Measurements from ENCODE around the gene PREB.

PREB gene

DNA sequence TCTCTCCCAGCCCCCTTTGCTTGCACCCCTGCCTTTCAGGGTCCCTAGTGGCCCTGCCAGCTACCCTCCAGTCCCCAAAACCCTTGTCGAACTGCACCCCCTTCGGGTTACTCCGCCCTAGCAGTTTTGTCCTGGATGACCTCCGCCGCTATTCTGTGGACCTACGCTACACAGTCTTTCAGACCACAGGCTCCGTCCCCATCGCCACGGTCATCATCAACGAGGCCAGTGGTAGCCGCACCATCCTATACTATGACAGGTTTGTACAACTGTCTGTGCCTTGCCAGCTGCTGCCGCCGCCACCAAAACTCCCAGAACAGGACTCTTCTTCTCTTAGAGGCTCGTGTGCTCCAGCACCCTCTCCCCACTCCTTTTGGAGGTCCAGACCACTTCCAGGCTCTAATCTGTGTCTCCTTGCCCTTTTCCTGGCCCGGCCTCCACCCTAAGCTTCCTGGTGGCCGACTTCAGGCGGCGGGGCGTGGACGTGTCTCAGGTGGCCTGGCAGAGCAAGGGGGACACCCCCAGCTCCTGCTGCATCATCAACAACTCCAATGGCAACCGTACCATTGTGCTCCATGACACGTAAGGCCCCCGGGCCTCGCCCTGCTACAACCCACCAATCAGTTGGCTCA, 40.0 kb downstream of the PREB start:
- DNase-seq, result no peak

DNA sequence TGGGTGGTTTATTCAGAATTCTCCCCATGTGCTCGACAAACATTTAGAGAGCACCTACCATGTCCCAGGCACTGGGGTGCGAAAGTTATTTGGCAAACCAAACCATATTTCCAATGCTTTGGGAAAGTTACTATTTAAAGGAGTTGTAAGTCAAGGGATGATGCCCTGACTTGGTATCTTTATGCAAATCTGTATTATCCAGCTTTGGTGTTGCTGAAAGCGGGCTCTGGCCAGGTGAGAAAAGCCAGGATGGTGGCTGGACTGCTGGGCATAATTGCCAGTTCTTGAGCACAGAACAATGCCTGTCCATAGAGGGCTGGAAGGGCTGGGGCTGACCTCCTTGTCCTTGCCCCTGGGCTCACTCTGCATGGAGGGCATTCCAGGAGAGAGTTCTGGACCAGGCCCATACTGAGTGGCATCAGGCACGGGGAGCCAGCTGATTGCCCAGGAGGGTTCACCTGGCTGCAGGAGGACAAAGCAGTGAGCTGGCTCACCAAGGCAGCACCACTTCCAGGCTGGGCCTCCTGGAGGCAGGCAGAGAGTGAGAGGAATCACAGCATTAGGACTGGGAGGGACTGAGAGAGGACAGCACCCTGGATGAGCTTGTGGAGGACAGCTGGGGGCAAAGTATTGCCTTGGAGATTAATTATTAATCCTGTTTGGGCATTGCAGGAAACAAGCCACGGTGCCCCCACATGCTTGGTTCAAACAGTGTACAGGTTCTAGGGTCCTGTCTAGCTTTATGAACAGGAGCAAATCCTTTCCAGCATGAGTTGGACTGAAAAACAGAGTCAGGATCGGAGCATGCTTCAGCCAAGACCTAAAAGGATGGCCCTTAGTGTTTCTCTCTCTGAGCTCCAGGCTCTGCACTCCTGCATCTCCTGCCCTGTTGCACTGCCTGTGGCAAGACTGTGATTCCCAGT, 40.7 kb downstream of the PREB start:
- no peak for DNase-seq

DNA sequence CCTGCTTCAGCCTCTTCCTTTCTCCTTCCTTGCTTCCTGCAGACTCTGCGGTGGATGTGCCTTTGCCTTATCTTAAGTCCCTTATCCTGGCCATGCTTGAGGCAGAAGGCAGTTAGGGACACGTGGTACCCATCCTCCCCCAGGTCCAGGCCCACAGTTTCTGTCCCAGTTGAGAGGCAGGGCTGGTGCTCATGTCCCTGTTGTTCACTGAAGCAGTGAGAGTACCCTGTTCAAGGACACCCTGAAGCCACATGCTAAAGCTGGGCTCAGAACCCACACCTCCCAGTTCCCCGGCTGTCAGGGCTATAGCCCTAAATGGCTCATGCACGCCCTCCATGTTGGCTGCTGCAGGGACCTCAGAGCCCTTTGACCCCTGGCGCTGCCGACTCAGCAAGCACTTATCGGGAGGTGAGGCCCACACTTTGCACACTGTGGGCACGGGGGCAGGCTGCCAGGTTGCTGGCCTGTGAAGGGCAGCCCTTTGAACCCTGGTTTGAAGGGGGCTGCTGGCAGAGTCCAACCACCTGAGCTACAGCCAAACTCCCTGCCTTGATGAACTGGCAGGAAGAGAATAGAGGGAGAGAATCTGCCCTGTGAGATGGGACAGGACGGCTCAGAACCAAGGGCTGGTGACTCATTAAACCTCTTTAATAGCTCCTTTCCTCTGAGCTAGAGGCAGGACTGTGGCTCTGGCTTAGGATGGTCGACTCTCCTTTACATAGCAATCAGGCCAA, 41.6 kb downstream of the PREB start:
- DNase-seq, result no peak

DNA sequence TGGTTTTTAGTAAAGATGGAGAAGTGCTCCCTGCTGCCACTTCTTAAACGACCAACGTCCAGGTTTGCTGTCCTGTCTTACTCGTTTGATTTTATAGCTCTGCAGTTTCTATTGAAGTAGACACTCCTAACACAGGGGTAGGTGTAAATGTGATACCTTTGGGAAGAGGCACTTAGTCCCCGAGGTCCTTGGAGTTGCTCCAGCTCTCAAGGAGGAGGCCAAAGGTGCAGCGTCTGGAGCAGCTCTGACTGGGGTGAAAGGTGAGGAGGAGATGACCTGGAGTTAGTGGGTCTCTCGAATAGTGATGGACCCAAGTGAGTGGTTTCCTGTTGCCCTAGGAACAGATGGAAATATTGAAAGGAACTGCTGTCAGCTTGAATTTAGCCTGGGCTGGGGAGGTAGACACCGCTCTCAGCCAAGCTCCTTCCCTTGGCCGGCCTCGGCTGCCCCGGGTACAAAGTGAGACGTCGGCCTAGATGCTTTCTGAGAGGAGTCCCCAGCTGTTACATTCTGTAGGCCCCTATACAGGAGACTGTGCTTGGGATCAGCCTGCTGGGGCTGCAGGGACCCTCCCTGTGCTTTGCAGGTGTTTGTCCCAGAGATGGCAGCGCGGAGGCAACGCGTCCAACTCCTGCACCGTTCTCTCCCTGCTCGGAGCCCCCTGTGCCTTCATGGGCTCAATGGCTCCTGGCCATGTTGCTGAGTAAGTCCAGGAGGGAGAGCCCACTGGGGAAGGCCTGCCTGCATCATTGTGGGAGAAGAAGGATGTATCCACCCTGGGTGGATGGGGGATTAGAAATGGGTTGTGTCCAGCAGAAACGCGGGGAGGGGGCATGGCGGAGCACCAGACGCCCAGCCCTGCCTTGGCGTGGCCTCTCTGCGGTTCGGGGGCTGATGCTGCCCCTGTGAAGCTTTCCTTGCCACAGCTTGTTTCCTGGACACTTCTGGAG, 42.4 kb downstream of the PREB start:
- no peak for DNase-seq

DNA sequence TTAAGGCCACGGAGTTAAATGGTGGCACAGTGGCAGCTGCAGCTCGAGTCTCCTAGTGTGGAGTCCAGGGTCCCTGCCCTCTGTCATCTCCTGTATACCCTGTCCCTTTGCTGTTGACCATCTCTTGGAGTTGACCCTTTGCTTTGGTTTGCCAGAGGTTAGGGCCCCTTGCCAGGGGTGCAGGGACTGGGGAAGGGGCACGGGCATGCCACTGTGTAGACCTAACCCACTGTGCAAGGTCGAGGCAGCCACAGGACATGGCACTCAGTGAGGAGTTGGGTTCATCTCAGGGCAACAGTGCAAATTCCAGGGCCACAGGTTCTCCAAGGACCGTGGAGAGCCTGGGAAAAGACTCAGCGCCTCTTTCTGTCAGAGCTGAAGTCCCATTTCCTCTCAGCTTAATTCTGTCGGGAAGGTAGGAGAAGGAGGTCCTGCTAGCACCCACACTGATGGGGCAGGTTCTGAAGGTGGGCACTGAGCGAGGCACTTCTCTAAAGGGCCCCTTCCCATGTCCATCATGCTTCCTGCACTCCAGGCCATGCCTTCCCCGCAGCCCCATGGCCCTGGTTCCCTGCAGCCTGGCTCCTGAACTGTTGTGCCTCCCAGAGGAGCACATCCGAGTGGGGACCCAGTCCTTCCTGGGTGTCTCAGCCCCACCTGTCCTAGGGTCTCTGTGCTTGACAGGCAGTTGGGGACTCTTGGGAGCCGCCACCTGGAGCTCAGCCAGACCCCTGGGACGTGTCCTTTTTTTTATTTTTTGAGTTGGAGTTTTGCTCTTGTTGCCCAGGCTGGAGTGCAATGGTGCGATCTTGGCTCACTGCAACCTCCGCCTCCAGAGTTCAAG, 45.1 kb downstream of the PREB start:
- DNase-seq, result no peak

DNA sequence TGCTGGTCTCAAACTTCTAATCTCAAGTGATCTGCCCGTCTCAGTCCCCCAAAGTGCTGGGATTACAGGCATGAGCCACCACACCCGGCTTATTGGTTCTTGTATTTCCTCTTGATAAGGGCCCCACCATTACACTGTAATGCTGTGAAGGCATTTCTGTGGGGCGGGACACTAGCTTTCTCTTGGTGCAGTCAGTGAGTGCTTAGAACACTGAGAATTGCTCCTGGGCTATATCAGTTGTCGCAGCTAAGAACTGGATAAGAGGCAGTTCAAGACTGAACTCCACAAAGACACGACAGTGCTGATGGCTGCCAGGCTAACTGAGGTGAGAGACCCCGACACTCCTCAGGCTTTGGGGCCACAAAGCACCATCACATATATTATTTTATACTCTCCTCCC, 45.8 kb downstream of the PREB start:
- DNase-seq, result no peak

DNA sequence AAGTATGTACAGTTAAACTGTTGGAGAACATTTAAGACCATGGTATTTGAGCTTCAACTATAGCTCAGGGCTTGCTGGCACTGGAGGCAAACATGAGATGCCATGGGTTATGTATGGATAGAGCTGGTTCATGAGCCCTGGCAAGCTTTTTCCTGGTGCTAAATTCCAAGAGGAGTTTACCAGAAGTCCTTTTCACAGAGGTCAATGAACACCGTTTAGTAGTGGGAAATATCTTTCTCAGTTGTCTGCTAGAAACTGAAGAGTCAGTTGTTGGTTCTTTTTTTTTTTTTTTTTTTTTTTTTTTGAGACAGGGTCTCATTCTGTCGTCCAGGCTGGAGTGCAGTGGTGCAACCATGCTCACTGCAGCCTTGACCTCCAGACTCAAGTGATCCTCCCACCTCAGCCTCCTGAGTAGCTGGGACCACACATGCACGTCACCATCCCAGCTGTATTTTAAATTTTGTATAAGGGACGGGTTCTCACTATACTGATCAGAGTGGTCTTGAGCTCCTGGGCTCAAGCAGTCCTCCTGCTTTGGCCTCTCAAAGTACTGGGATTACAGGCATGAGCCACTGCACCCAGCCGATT, 46.5 kb downstream of the PREB start:
- no peak for DNase-seq

DNA sequence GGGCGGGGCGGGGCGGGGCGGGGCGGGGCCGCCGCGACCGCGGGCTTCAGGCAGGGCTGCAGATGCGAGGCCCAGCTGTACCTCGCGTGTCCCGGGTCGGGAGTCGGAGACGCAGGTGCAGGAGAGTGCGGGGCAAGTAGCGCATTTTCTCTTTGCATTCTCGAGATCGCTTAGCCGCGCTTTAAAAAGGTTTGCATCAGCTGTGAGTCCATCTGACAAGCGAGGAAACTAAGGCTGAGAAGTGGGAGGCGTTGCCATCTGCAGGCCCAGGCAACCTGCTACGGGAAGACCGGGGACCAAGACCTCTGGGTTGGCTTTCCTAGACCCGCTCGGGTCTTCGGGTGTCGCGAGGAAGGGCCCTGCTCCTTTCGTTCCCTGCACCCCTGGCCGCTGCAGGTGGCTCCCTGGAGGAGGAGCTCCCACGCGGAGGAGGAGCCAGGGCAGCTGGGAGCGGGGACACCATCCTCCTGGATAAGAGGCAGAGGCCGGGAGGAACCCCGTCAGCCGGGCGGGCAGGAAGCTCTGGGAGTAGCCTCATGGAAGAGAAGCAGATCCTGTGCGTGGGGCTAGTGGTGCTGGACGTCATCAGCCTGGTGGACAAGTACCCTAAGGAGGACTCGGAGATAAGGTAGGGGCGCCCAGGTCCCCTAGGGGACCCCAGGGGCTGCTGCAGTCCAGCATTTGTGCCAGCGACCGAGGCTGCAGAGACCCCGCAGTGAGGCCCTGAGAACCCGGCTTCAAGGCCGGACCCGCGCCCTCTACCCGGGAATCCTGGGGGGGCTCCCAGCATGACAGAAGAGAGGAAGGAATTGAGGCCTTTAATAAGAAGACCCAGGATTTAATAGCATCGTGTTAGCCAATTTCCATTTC, 47.5 kb downstream of the PREB start, which contains the start of gene KHK:
Gene KHK, plus strand, starts transcription at position 49 of the 870 bp plus-strand sequence. Its CDS starts 488 bp downstream, at position 537.
- DNase-seq, result no peak

DNA sequence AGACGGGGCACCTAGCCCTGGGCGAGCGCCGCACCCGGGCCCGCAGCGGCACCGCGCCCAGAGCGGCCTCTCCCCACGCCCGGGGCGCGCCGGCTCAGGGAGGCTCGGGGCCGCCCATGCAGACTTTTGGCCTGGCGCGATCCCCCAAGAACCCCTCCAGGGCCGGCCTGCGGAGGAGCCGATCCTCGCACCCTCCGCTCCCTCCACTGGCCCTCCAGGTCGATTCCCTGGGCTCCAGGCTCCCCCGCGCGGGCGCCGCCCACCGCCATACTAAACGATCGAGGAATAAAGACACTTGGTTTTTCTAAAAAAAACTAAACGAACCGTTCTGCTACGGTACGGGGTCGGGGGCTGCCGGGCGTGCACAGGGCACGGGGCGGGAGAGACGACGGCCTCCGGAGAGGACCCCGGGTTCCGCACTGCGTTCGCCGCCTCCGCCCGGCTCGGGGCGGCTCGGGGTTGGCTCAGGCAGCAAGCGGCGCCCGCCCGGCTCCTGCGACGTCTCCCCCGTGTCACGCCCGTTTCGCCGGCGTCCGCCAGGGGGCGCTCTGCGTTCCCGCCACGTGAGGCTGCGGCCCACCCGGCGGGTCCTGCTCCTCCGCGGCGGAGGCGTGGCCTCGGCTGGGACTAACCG, 48.2 kb downstream of the PREB start:
- peak; percentile 58 for DNase-seq

DNA sequence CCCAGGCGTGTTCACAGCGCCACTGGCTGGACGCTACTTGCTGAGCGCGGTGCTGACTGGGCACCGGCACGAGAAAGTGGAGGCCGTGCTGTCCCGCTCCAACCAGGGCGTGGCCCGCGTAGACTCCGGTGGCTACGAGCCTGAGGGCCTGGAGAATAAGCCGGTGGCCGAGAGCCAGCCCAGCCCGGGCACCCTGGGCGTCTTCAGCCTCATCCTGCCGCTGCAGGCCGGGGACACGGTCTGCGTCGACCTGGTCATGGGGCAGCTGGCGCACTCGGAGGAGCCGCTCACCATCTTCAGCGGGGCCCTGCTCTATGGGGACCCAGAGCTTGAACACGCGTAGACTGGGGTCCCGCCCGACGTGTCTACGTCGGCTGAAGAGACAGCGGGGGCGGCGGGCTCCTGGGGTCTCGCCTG, 48.8 kb downstream of the PREB start:
- no peak for DNase-seq

DNA sequence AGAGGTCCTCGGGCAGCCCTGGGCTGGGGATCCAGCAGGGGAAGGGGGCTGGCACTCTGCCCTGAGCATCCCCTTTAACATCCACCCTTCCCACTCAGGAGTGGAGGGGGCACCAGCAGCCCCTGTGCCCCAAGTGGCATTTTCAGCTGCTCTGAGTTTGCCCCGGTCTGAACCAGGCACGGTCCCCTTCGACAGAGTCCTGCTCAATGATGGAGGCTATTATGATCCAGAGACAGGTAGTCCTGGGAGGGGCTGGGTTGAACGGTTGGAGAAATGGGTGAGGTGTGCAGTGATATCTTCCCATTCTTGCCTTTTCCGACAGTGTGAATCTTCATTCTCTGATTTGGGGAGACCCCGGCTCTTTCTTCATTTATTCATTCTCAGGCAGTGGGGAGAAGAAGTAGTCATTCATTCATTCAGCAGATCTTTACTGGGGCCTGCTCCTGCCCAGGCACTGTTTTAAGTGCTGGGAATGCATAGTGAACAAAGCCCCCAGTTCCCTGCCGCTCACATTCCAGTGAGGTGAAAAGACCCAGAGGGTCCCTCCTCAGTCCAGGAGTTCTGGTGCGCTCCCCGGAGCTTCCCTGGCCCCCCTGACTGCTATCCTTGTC, 49.3 kb downstream of the PREB start:
- no peak for DNase-seq

DNA sequence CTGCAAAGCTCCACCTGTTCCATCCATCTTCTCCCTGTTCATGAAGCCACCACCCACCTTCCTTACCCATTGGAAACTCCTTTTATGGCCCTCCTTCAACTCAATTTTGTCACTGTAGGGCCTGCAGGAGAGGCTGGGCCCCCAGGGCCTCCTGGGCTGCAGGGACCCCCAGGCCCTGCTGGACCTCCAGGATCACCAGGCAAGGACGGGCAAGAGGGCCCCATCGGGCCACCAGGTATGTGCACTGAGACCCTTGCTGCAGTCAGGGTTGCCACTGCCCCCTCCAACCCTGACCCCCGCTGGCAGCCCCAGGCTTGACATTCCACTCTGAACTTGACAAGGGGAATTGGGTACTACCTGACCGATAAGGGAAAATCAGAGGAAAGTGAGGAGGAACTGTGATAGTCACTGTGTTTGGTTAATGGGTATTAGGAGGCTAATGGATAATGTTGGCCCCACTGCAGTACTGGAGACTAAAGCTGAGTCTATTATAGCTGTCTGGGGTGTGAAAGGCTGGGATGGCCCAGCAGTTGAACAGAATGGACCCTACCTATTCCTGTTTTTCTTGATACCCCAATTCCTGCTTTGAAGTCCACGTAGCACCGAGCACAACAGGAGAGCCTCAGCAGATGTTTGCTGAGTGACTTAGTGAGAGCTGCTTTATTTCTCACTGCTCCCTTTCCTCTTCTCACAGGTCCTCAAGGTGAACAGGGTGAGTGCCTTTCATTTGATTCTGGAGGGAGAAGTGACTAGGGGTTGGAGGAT, 50.0 kb downstream of the PREB start:
- DNase-seq, result no peak

DNA sequence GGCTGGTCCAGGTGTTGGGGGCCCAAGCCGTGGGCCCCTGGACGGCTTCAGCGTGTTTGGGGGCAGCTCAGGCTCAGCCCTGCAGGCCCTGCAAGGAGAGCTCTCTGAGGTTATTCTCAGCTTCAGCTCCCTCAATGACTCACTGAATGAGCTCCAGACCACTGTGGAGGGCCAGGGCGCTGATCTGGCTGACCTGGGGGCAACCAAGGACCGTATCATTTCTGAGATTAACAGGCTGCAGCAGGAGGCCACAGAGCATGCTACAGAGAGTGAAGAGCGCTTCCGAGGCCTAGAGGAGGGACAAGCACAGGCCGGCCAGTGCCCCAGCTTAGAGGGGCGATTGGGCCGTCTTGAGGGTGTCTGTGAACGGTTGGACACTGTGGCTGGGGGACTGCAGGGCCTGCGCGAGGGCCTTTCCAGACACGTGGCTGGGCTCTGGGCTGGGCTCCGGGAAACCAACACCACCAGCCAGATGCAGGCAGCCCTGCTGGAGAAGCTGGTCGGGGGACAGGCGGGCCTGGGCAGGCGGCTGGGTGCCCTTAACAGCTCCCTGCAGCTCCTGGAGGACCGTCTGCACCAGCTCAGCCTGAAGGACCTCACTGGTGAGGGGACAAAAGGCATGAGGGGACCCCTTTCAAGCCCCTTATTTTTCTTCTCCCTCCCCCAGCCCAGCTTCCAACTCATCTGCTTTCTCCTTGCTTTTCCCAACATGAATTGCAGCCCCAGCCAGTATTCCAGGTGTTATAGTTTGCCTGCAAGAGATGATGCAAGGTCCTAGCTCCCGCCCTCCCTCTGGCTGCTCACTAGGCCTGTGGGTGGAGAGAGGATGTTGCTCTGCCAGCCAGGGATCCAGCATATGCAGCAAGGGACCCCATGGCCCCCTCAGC, 50.8 kb downstream of the PREB start:
- no peak for DNase-seq

DNA sequence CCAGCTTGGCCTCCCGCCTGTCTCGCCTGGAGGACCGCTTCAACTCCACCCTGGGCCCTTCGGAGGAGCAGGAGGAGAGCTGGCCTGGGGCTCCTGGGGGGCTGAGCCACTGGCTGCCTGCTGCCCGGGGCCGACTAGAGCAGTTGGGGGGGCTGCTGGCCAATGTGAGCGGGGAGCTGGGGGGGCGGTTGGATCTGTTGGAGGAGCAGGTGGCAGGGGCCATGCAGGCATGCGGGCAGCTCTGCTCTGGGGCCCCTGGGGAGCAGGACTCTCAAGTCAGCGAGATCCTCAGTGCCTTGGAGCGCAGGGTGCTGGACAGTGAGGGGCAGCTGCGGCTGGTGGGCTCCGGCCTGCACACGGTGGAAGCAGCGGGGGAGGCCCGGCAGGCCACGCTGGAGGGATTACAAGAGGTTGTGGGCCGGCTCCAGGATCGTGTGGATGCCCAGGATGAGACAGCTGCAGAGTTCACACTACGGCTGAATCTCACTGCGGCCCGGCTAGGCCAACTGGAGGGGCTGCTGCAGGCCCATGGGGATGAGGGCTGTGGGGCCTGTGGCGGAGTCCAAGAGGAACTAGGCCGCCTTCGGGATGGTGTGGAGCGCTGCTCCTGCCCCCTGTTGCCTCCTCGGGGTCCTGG, 51.5 kb downstream of the PREB start:
- no peak for DNase-seq

DNA sequence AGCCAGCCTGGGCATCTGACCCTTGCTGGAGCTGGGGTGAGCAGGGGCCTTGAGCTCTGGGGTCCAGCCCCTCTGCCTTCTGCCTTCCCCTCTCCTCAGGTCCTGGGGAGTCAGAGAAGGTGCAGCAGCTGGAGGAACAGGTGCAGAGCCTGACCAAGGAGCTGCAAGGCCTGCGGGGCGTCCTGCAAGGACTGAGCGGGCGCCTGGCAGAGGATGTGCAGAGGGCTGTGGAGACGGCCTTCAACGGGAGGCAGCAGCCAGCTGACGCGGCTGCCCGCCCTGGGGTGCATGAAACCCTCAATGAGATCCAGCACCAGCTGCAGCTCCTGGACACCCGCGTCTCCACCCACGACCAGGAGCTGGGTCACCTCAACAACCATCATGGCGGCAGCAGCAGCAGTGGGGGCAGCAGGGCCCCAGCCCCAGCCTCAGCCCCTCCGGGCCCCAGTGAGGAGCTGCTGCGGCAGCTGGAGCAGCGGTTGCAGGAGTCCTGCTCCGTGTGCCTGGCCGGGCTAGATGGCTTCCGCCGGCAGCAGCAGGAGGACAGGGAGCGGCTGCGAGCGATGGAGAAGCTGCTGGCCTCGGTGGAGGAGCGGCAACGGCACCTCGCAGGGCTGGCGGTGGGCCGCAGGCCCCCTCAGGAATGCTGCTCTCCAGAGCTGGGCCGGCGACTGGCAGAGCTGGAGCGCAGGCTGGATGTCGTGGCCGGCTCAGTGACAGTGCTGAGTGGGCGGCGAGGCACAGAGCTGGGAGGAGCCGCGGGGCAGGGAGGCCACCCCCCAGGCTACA, 52.3 kb downstream of the PREB start:
- no peak for DNase-seq
